Measurements from ENCODE around the gene RANBP1.

GRCh38 chr22:20069331-20070042 lies 46.4 kb upstream of the RANBP1 start:
- TF ChIP-seq POLR2A (IDR thresholded peaks at IDR 0.05; ENCODE audit: low read depth) (no peak), CTCF (IDR thresholded peaks at IDR 0.05) (no peak), POLR2AphosphoS5 (IDR thresholded peaks at IDR 0.05) (no peak)
